GM12878 (cell line): ENCODE data around the gene PRKCB. TPM values are rescaled to one million over a fixed set of nuclear protein-coding genes. Genes with fewer than 3 reads are reported as not detected.

Experiments used
- ATAC-seq: fragments of 200-7000 bp; cut with Tn5 transposase; 3 replicates; pipeline ENCODE4 v1.9.1; 2020; ENCODE audit warnings: mild to moderate bottlenecking, moderate library complexity
- BruUV-seq: library from RNA; stranded (reverse); fragments of 400-500 nt; replicated peaks from 2 replicates; lab custom pipeline; 2021; lab: Mats Ljungman, UMichigan
- CTCF ChIA-PET: fragments of 300-600 bp; sonication (Branson Sonifier 250); formaldehyde crosslinking; extraction: SDS; loops from one replicate; lab custom pipeline; 2021; ENCODE audit warnings: inconsistent platforms; lab: Yijun Ruan, JAX
- POLR2A ChIA-PET: fragments of 350-600 bp; formaldehyde crosslinking; extraction: SDS; loops from one replicate; lab custom pipeline; 2021; ENCODE audit warnings: inconsistent platforms; lab: Charles Lee
- RAD21 ChIA-PET: fragments of 300-600 bp; sonication (Branson Sonifier 250); formaldehyde crosslinking; loops from one replicate; lab custom pipeline; 2023; ENCODE audit warnings: antibody characterized with exemption; ENCODE audit not compliant: unreplicated experiment; lab: Charles Lee
- SMC1A ChIA-PET: fragments of 300-600 bp; sonication (Branson Sonifier 250); formaldehyde crosslinking; loops from one replicate; lab custom pipeline; 2023; ENCODE audit not compliant: unreplicated experiment, uncharacterized antibody; lab: Charles Lee
- DNase-seq: peaks from one replicate; pipeline ENCODE4 v3.0.0-alpha.2; 2011; ENCODE audit warnings: low read depth, low spot score
- FAIRE-seq: peaks from 3 replicates; lab custom pipeline; 2011; peaks lifted over from hg19 to GRCh38; lab: Jason Lieb, UNC
- H2AFZ ChIP-seq: 2 replicates; pipeline ENCODE4 v1.6.0; 2011; ENCODE audit warnings: low read depth, low read length, control low read depth; ENCODE audit not compliant: control insufficient read depth
- H3K27ac ChIP-seq: 2 replicates; pipeline ENCODE4 v1.5.1; 2011; ENCODE audit warnings: control low read depth; ENCODE audit not compliant: control insufficient read depth, insufficient read depth
- H3K27me3 ChIP-seq, 2 experiments: replicated peaks in 1 of 2; 2 replicates each; pipeline versions ENCODE4 v1.6.0 to v1.6.1; 2011; ENCODE audit warnings: low read length in 1 of 2; ENCODE audit not compliant: control insufficient read depth in 2 of 2, insufficient read depth in 2 of 2
- H3K36me3 ChIP-seq, 2 experiments: 2 replicates each; pipeline ENCODE4 v1.5.1; 2011; ENCODE audit warnings: low read length in 1 of 2; ENCODE audit not compliant: control insufficient read depth in 2 of 2, insufficient read depth in 2 of 2
- H3K4me1 ChIP-seq: 2 replicates; pipeline ENCODE4 v1.6.1; 2011; ENCODE audit warnings: mild to moderate bottlenecking, low read length, moderate library complexity, mixed read lengths; ENCODE audit not compliant: control insufficient read depth, insufficient read depth
- H3K4me2 ChIP-seq: 2 replicates; pipeline ENCODE4 v1.6.0; 2011; ENCODE audit warnings: control low read depth; ENCODE audit not compliant: control insufficient read depth, insufficient read depth
- H3K4me3 ChIP-seq: fragments of 200-600 bp; sonication (generic); 2 replicates; pipeline ENCODE4 v1.5.1; 2016
- H3K79me2 ChIP-seq: 2 replicates; pipeline ENCODE4 v1.6.0; 2011; ENCODE audit warnings: low read length; ENCODE audit not compliant: control insufficient read depth, insufficient read depth
- H3K9ac ChIP-seq: 2 replicates; pipeline ENCODE4 v1.8.0; 2011; ENCODE audit warnings: low read length, control low read depth, mixed read lengths; ENCODE audit not compliant: control insufficient read depth, insufficient read depth
- H3K9me3 ChIP-seq: replicated peaks from 3 replicates; pipeline ENCODE4 v1.5.1; 2011; ENCODE audit warnings: mild to moderate bottlenecking, low read length; ENCODE audit not compliant: control insufficient read depth, insufficient read depth
- H4K20me1 ChIP-seq: 2 replicates; pipeline ENCODE4 v1.6.0; 2011; ENCODE audit not compliant: control insufficient read depth, insufficient read depth
- BCLAF1 ChIP-seq: fragments of 450-650 bp; IDR thresholded peaks from 2 replicates; pipeline ENCODE4 v1.6.1; 2017; ENCODE audit warnings: antibody characterized with exemption, mild to moderate bottlenecking, moderate library complexity
- CEBPB ChIP-seq, 2 experiments: fragments of 150-350 bp in 1 of 2; IDR thresholded peaks; 2 replicates each; pipeline ENCODE4 v1.6.1; 2012 to 2014; ENCODE audit warnings: low read depth in 2 of 2, low read length in 2 of 2, borderline replicate concordance in 1 of 2, inconsistent platforms in 1 of 2
- CHD2 ChIP-seq: IDR thresholded peaks from 2 replicates; pipeline ENCODE4 v1.6.1; 2011; ENCODE audit warnings: low read depth, low read length, improper control_type of control experiment, borderline replicate concordance
- CTCF ChIP-seq, 3 experiments: IDR thresholded peaks in 2 of 3; conservative IDR thresholded peaks in 1 of 3; 2 replicates each; pipeline ENCODE4 v1.5.1; 2011; ENCODE audit warnings: low read depth in 3 of 3, low read length in 3 of 3, mild to moderate bottlenecking in 3 of 3, control low read depth in 2 of 3, moderate library complexity in 2 of 3, inconsistent platforms in 1 of 3, mixed read lengths in 1 of 3; ENCODE audit not compliant: control insufficient read depth in 2 of 3, insufficient read depth in 1 of 3; ENCODE audit errors: extremely low read depth in 1 of 3
- FOXM1 ChIP-seq: IDR thresholded peaks from 2 replicates; pipeline ENCODE4 v1.6.1; 2012; ENCODE audit warnings: low read depth, mild to moderate bottlenecking, inconsistent platforms, low read length, moderate library complexity
- IKZF1 ChIP-seq: fragments of 450-650 bp; conservative IDR thresholded peaks from 2 replicates; pipeline ENCODE4 v1.6.1; 2017; ENCODE audit warnings: antibody characterized with exemption, mild to moderate bottlenecking
- NFXL1 ChIP-seq: fragments of 450-650 bp; IDR thresholded peaks from 2 replicates; pipeline ENCODE4 v1.6.1; 2017; ENCODE audit warnings: antibody characterized with exemption, mild to moderate bottlenecking, borderline replicate concordance
- NFYA ChIP-seq: IDR thresholded peaks from 2 replicates; pipeline ENCODE4 v1.6.1; 2011; ENCODE audit warnings: low read depth, mild to moderate bottlenecking, low read length, improper control_type of control experiment, borderline replicate concordance
- NRF1 ChIP-seq: conservative IDR thresholded peaks from 2 replicates; pipeline ENCODE4 v1.6.1; 2011; ENCODE audit warnings: mild to moderate bottlenecking, low read depth, low read length, improper control_type of control experiment
- PRDM15 ChIP-seq: fragments of 450-650 bp; formaldehyde crosslinking; IDR thresholded peaks from 2 replicates; pipeline ENCODE4 v1.4.0; 2020; ENCODE audit warnings: mild to moderate bottlenecking, moderate library complexity
- RUNX3 ChIP-seq: IDR thresholded peaks from 2 replicates; pipeline ENCODE4 v1.6.1; 2012; ENCODE audit warnings: low read length, inconsistent platforms
- SMAD1 ChIP-seq: fragments of 450-650 bp; IDR thresholded peaks from 2 replicates; pipeline ENCODE4 v1.6.1; 2018; ENCODE audit warnings: mild to moderate bottlenecking, low read depth; ENCODE audit not compliant: partially characterized antibody
- STAT1 ChIP-seq: fragments of 450-650 bp; conservative IDR thresholded peaks from 2 replicates; pipeline ENCODE4 v1.6.1; 2014; ENCODE audit warnings: antibody characterized with exemption, mild to moderate bottlenecking
- WGBS: methylation state at CpG from one replicate; pipeline ENCODE4 v1.1.6; 2016; ENCODE audit warnings: low lambda C conversion rate; ENCODE audit not compliant: insufficient replicate concordance, insufficient coverage; ENCODE audit errors: missing lambda C conversion rate; 5-methylcytosine and 5-hydroxymethylcytosine counted together
- in situ Hi-C: fragments of 300-500 bp; cut with MboI; formaldehyde crosslinking; loops from 9 replicates; pipeline ENCODE4 v1.14.3; 2018; ENCODE audit warnings: mixed read lengths
- intact Hi-C: fragments of 100-400 bp; cut with micrococcal nuclease; formaldehyde crosslinking; loops from one replicate; pipeline ENCODE4 v1.14.2; 2022; ENCODE audit not compliant: unreplicated experiment
- polyA plus RNA-seq, 11 experiments: library from polyadenylated mRNA; depleted of rRNA in 4 of 11; unstranded in 6 of 11; stranded (reverse) in 5 of 11; fragments of >200 nt; fragmentation: Nextera tagmentation in 4 of 11; fragmentation: Illumina TruSeq in 1 of 11; extraction: Ambion mirVana in 4 of 11; extraction: Trizol in 1 of 11; gene quantifications; 1 replicate in 1 of 11; 2 replicates in 10 of 11; pipeline versions ENCODE4 v1.2.1 to v1.2.3, GENCODE V29; 2011 to 2016; ENCODE audit warnings: inconsistent platforms in 2 of 11, missing spikeins in 2 of 11, low read depth in 1 of 11
- total RNA-seq, 4 experiments: library from RNA; depleted of rRNA in 3 of 4; stranded (reverse); fragments of >200 nt in 3 of 4; fragmentation: Illumina TruSeq in 1 of 4; extraction: Trizol in 1 of 4; gene quantifications; 2 replicates each; pipeline versions ENCODE4 v1.2.1 to v1.2.3, GENCODE V29; 2013 to 2021

PRKCB gene
- total and polyA plus RNA-seq, 10 of the 15 experiments (the other 5 are each of a cell fraction or from before 2014, with no cell fraction given), result 21.4 to 158 (median 97.3) TPM

DNA sequence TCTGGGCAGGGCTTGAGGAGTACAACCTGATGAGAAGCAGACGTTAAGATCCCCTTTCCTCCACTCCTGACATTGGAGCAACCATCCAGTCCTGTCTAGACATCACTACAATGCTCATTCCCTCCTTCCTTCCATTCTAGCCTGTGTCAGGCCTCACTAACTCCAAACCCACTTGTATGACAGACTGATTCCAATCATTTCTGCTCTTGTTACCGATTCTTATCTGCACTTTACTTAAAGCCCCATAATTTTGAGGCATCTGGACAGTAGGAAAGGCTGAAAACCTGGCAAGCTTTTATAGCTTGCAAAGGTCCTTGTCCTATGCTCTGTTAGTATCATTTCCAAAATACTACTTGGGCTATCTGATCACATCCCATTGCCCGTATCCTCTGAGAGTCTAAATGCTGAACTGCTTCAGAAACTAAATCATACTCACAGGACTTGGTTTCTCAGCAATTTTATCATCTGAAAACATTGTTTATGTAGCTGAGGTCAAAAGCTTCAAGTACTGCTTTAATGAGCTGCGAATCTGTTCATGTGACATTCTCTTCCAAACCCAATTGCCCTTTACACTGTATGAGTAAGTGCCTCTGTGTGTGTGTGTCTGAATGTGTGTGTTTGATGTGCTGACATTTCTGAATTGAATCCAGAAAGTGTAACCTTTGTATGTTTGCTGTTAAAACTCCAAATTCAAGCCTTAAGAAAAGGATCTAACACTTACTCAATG, 363.2 kb downstream of the PRKCB start (continued):
- TF ChIP-seq PRDM15 (CRISPR knock-in tag) (no peak), NFYA (no peak), CTCF (IDR thresholded peaks at IDR 0.05 in 2 of 3, conservative IDR thresholded peaks at IDR 0.05 in 1 of 3; ENCODE audit: control insufficient read depth in 2 of 3, extremely low read depth in 1 of 3, insufficient read depth in 1 of 3, low read depth in 3 of 3, low read length in 3 of 3) (no peak), SMAD1 (no peak)

DNA sequence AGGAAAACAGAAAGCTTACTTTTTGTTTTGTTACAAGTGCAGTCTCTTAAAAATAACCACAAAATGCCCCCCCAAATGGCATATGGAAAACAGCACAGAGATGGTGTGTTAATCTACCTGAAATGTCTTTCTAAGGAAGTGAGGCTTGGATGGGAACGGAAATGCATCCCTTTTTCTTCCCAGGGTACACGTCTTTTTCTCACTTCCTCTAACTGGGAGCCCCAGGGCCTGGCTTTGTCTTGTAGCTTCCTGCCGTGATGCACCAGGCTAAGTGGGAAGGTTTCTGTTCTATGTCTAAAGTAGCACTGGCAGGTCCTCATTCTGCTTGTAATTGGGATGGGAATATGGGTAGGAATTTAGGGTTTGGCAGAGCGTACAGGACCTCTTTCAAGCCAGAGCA, 367.9 kb downstream of the PRKCB start:
- H3K4me2 ChIP-seq, result no peak overlapping the region
- BruUV-seq, result no TSS peak
- no peaks in the 10 kb centered on the region; the same call in 2 of the 3 replicates for H3K9me3 ChIP-seq
- H3K27me3 ChIP-seq, result no peaks in the 10 kb centered on the region
- H3K9ac ChIP-seq, result no peak overlapping the region
- intact Hi-C loops (no loop called here), in situ Hi-C loops (no loop called here)
- peak; percentile 19 for DNase-seq
- no peak overlapping the region for H2AFZ ChIP-seq
- no peaks in the 10 kb centered on the region for H3K79me2 ChIP-seq
- peaks cover 6 to 38% of the 10 kb centered on the region in 2 experiments for H3K36me3 ChIP-seq
- H4K20me1 ChIP-seq, result no peaks in the 10 kb centered on the region
- no peak overlapping the region for H3K4me3 ChIP-seq
- POLR2A ChIA-PET, result no interaction called here
- H3K27ac ChIP-seq, result peak overlapping the region; percentile 43
- ATAC-seq, result 0 out of 3 replicates have a peak, but pooled peaks have one; percentile 26
- RAD21 ChIA-PET, result no interaction called here
- peaks cover 17% of the 10 kb centered on the region for H3K4me1 ChIP-seq
- FAIRE-seq, result no peak
- CTCF ChIA-PET, result interaction anchor here (0.6 to 2.5 kb wide), 7 partner anchors 11 to 268 kb away, joined by 3 to 5 read pairs (median 4); no protein-coding TSS in a partner anchor
- 58% methylated on average over 4 of the region's 4 CpGs for WGBS
- SMC1A ChIA-PET, result interaction anchor here (0.6 kb wide), 1 partner anchor 18 kb away, joined by 3 read pairs; no protein-coding TSS in a partner anchor
- no peak for TF ChIP-seq FOXM1
- no peak for TF ChIP-seq CHD2
- no peak for TF ChIP-seq CEBPB (IDR thresholded peaks at IDR 0.05; ENCODE audit: borderline replicate concordance in 1 of 2, low read depth in 2 of 2, low read length in 2 of 2)
- TF ChIP-seq BCLAF1, result no peak
- TF ChIP-seq STAT1, result no peak
- no peak for TF ChIP-seq NRF1
- peak; percentile 36 for TF ChIP-seq RUNX3
- TF ChIP-seq IKZF1, result peak; percentile 40
- TF ChIP-seq NFXL1, result no peak
